Vagina (tissue), 2 donors: ENCODE results near the gene TBC1D22A. TPM values are rescaled to one million over a fixed set of nuclear protein-coding genes. Genes with fewer than 3 reads are reported as not detected.

Experiments
- DNase-seq, 2 donors: peaks; one replicate each; pipeline ENCODE4 v3.0.0-alpha.2; 2017; ENCODE audit errors: extremely low spot score in 2 of 2
- H3K27ac ChIP-seq: fragments of 200-600 bp; sonication (generic); one replicate; pipeline ENCODE4 v1.5.1; 2019
- H3K27me3 ChIP-seq: fragments of 200-600 bp; sonication (generic); one replicate; pipeline ENCODE4 v1.5.1; 2019
- H3K36me3 ChIP-seq, 2 donors: fragments of 200-600 bp; sonication (generic); one replicate each; pipeline ENCODE4 v1.5.1; 2017 to 2019
- H3K4me1 ChIP-seq: fragments of 200-600 bp; sonication (generic); one replicate; pipeline ENCODE4 v1.5.1; 2019
- H3K4me3 ChIP-seq, 2 donors: fragments of 200-600 bp; sonication (generic); 1 replicate in 1 of 2; 2 replicates in 1 of 2; pipeline ENCODE4 v1.5.1; 2016 to 2019
- H3K9me3 ChIP-seq: fragments of 200-600 bp; sonication (generic); one replicate; pipeline ENCODE4 v1.5.1; 2019
- POLR2A ChIP-seq, 2 donors: fragments of 450-650 bp; IDR thresholded peaks; one replicate each; pipeline ENCODE4 v1.6.1; 2017; ENCODE audit warnings: antibody characterized with exemption in 2 of 2, mild to moderate bottlenecking in 2 of 2, moderate library complexity in 2 of 2
- POLR2AphosphoS5 ChIP-seq, 2 donors: sonication (generic); formaldehyde crosslinking; IDR thresholded peaks; one replicate each; pipeline ENCODE4 v1.9.0; 2017; ENCODE audit warnings: antibody characterized with exemption in 2 of 2, mild to moderate bottlenecking in 2 of 2, low read depth in 1 of 2; ENCODE audit not compliant: insufficient read depth in 1 of 2
- intact Hi-C: fragments of 100-400 bp; cut with DNase I; formaldehyde crosslinking; loops from one replicate; pipeline ENCODE4 v1.15.1; 2023
- total RNA-seq: library from RNA; depleted of rRNA; stranded (reverse); fragments of >200 nt; gene quantifications from one replicate; pipeline ENCODE4 v1.2.3, GENCODE V29; 2016
- TF ChIP-seq, protein P1 (sequence below), 3 experiments: fragments of 450-650 bp in 2 of 3; fragments of 200-600 bp in 1 of 3; sonication (generic) in 1 of 3; IDR thresholded peaks; one replicate each; pipeline ENCODE4 v1.5.1; 2017 to 2019; ENCODE audit warnings: antibody characterized with exemption in 3 of 3, mild to moderate bottlenecking in 2 of 3, moderate library complexity in 2 of 3

Gene TBC1D22A
- total RNA-seq, 1 donor from 2014 or later = 38.3 TPM

DNA sequence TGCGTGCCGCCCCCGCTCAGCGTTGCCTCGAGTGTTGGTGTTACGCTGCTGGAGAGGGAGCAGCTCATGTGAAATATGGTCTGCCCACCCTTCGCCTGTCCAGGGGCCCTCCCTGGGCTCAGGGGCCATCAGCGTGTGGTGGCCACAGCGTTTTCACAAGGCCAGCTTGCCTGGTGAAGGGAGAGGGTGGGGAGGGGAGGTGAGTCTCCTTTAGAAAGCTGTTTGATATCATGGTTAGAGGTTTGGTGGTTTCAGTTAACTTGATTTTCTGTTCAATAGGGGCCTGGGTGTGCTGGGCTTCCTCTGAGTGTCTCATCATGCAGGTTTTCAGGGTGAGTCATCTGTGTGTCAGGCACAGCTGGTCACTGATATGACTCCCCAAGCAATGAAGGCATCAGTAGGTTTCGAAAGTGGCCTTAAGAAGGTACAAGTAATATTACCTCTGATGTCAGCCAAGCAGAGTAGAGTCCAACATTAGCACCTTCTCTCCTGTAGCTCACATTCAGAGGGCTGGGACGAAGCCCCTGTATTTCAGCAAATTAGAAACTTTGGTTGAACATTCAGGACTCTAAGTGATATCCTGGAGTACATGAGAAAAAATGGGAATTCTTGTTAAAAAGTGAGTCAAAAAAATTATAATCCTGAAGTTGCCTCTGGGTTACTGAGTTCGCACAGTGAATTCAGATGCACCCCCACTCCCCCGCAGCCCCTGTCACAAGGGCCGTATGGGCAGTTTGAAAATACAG, 172.5 kb downstream of the TBC1D22A start:
- no peaks in the 10 kb centered on the region for H3K27me3 ChIP-seq
- no peak overlapping the region for H3K4me3 ChIP-seq
- intact Hi-C loops = no loop called here
- no peak overlapping the region for H3K27ac ChIP-seq
- no peaks in the 10 kb centered on the region for H3K9me3 ChIP-seq
- peaks cover 25% of the 10 kb centered on the region for H3K4me1 ChIP-seq
- TF ChIP-seq, protein P1, sequence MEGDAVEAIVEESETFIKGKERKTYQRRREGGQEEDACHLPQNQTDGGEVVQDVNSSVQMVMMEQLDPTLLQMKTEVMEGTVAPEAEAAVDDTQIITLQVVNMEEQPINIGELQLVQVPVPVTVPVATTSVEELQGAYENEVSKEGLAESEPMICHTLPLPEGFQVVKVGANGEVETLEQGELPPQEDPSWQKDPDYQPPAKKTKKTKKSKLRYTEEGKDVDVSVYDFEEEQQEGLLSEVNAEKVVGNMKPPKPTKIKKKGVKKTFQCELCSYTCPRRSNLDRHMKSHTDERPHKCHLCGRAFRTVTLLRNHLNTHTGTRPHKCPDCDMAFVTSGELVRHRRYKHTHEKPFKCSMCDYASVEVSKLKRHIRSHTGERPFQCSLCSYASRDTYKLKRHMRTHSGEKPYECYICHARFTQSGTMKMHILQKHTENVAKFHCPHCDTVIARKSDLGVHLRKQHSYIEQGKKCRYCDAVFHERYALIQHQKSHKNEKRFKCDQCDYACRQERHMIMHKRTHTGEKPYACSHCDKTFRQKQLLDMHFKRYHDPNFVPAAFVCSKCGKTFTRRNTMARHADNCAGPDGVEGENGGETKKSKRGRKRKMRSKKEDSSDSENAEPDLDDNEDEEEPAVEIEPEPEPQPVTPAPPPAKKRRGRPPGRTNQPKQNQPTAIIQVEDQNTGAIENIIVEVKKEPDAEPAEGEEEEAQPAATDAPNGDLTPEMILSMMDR (IDR thresholded peaks at IDR 0.05) = no peak
- TF ChIP-seq POLR2A (IDR thresholded peaks at IDR 0.05) (no peak), POLR2AphosphoS5 (IDR thresholded peaks at IDR 0.05; ENCODE audit: insufficient read depth in 1 of 2, low read depth in 1 of 2) (peak in 1 of 2 donors; percentile 19)
- H3K36me3 ChIP-seq = no peaks in the 10 kb centered on the region
- no peak for DNase-seq

DNA sequence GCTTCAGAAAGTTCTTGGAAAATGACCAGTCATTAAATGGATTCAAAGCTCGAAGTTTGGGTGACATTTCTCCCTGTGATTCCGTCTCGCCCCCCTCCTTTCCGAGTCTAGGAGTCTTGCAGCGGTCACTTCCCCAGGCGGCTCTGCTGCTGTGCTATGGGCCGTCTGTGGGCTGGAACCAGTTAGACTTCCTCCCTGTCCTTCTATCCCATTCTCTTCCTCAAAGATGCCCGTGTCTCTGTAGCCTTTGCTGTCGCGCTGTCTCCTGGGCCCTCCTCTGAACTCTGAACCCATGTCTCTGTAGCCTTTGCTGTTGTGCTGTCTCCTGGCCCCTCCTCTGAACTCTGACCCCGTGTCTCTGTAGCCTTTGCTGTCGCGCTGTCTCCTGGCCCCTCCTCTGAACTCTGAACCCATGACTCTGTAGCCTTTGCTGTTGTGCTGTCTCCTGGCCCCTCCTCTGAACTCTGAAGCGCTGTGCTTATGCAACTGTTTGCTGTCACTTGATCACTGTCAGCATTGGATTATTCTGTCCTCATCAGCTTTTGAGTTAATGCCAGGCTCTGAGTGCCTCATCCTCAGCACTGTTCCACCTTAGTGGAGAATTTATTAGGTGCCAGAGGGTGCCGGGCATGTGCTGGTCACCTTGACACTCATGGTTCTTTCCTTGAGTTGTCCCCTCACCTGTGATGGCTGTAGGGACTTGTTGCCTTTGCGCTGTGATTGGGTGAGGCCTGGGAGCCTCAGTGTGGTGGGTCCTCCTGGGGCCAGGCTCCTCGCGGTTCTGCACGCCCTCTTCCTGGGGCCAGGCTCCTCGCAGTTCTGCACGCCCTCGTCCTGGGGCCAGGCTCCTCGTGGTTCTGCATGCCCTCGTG, 173.3 kb downstream of the TBC1D22A start:
- H3K27me3 ChIP-seq = no peaks in the 10 kb centered on the region
- H3K27ac ChIP-seq = no peak overlapping the region
- TF ChIP-seq POLR2A (IDR thresholded peaks at IDR 0.05) (no peak), POLR2AphosphoS5 (IDR thresholded peaks at IDR 0.05; ENCODE audit: insufficient read depth in 1 of 2, low read depth in 1 of 2) (no peak)
- TF ChIP-seq, protein P1 (IDR thresholded peaks at IDR 0.05) = no peak
- H3K9me3 ChIP-seq = no peaks in the 10 kb centered on the region
- DNase-seq = no peak
- peaks cover 25% of the 10 kb centered on the region for H3K4me1 ChIP-seq
- H3K4me3 ChIP-seq = no peak overlapping the region
- H3K36me3 ChIP-seq = no peaks in the 10 kb centered on the region
- intact Hi-C loops = no loop called here

DNA sequence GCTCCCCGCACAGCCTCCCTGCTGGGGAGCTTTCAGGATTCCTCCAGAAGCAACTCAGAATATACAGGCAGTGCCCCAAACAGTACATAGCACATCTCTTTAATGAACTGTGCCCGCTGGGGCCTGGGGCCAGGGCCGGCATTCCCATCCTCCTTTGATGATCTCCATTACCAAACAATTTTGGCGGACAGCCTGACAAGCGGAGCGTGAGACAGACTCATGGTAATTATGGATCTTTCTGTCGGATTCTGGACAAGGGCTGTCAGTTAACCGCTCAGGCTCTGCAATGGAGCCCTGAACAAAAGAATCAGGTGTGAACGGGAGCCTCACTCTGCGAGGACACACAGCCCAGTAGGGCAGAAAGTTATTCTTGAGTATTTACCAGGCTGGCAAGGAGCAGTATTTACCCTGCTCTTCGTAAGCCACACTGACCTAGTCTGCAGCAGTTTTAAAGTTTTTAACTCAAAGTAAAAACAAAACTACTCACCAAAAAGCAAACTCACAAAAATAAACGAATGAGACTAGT, 174.0 kb downstream of the TBC1D22A start:
- no peaks in the 10 kb centered on the region for H3K36me3 ChIP-seq
- TF ChIP-seq POLR2A (IDR thresholded peaks at IDR 0.05) = no peak
- TF ChIP-seq, protein P1 (IDR thresholded peaks at IDR 0.05) = no peak
- TF ChIP-seq POLR2AphosphoS5 (IDR thresholded peaks at IDR 0.05; ENCODE audit: insufficient read depth in 1 of 2, low read depth in 1 of 2) = no peak
- H3K27ac ChIP-seq = no peak overlapping the region
- H3K27me3 ChIP-seq = no peaks in the 10 kb centered on the region
- no peak overlapping the region for H3K4me3 ChIP-seq
- intact Hi-C loops = no loop called here
- no peaks in the 10 kb centered on the region for H3K9me3 ChIP-seq
- no peak for DNase-seq
- peaks cover 25% of the 10 kb centered on the region for H3K4me1 ChIP-seq

DNA sequence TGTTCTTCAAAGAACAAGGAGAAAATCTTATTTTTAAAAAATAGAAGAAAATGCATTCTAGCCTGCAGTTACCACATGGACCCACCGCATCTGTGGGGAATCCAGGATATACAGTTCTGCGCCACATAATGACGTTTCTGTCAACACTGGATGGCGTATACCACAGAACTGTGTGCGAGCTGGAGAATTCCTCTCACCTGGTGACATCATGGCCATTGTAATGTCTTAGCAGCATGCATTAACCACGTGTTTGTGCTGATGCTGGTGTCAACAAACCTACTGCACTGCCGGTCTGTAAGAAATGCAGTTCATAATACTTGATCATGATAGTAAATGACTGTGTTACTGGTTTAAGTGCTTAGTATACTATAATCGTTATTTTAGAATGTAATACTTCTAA, 174.7 kb downstream of the TBC1D22A start:
- Histone ChIP-seq H3K27me3 (no peaks in the 10 kb centered on the region), H3K9me3 (no peaks in the 10 kb centered on the region), H3K27ac (no peak overlapping the region), H3K4me1 (peaks cover 25% of the 10 kb centered on the region), H3K36me3 (no peaks in the 10 kb centered on the region), H3K4me3 (no peak overlapping the region)
- intact Hi-C loops = no loop called here
- DNase-seq = peak in 1 of 2 donors; percentile 3
- TF ChIP-seq POLR2A (IDR thresholded peaks at IDR 0.05) (no peak), POLR2AphosphoS5 (IDR thresholded peaks at IDR 0.05; ENCODE audit: insufficient read depth in 1 of 2, low read depth in 1 of 2) (no peak)
- TF ChIP-seq, protein P1 (IDR thresholded peaks at IDR 0.05) = no peak
